Measurements from ENCODE around the gene CDHR3.

CDHR3 gene

DNA sequence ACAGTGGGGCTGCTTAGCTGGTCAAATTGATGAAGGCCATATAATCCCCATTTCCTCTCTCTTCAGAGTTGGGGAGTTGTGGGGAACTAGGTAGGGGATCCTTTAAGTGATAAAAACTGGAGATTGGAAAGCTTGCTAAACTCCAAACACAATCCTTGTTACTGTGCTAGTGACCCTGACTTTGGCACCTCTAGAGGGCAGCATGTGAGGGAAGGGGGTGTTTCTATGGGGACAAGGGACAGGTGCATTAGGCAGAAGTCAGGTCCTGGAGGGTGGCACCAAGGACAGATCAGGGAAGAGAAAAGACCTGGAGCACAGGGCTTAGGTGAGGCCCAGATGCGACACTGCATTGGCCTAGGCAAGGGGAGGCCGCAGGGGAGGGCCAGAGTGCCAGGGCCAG lies 66.9 kb downstream of the CDHR3 start:
- DNase-seq = no peak

DNA sequence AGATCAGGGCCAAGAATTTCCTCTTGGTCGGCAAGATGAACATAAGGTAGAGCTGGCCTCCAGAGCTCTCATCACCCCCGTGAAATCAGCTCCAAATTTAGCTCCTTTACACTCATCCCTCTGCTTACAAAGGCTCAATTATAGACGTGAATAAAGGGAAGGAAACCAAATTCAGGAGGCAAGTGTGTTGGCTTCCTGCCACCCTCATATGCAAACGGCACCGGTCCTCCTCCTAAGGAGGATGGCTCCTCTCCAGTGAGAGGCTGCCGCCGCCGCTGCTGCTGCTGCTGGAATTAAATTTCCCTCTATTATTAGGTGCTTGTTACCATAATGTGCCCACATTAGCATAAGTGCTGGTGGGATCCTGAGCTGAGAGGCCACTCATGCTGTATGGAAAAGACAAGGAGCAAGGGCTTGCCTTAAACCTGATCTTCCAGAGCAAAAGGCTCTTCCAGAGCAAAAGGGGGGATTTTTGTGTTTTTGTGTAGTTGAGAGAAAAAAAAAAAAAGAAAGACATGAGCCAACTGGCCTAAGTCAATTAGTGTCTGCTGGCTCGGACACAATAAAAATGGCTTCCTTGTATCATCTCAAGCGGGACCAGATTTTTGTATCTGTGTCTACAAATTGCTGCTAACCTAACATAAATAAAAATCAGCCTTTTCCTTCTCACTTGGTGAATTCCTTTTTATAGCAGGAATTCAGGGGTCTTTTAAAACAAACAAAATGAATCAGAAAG lies 68.4 kb downstream of the CDHR3 start:
- peak; percentile 55 for DNase-seq

DNA sequence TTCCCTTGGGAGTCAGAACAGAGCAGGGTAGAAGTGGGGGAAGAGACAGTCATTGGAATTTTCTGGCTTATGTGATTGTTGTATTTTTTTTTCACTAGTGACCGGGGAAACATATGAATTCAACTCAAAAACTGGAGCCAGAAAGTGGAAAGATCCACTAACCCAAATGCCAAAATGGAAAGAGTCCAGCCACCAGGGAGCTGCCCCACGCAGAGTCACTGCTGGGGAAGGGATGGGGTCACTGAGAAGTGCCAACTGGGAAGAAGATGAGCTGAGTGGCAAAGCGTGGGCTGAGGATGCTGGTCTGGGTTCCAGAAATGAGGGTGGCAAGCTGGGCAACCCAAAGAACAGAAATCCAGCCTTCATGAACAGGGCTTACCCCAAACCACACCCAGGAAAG lies 69.2 kb downstream of the CDHR3 start:
- no peak for DNase-seq

DNA sequence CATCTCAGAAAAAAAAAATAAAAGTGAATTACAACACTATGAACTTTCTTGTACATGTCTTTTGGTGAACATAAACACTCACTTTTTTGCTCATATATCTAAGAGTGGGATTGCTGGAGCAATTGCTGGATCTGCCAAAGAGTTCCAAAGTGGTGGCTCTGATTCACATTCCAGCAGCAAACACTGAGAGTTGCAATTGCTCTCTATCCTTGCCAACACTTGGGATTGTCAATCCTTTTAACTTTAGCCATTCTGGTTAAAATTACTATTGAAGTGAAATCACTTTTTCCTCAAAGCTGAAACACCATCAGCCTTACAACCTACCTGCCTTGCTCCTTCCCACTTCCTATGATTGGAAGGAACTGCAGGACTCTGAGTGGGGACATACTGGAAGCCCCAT lies 70.7 kb downstream of the CDHR3 start:
- no peak for DNase-seq

DNA sequence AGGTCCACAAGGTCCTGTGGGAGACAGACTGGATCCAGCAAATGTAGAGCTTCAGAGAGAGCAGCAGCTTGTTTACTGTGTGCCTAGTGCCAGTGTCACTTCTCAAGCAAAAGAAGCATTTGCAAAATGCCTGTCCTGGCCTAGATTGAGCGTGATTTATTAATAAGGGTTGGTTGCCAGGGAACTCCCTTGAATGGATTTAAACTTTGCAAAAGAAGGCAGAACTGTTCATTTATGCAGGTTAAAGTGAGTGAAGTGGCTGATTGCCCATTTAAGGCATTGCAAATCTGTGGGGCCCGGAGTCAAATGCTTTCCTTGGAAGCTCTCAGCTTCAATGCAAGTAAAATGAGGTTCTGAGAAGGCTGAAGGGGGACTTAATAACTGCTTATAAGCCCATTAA lies 71.3 kb downstream of the CDHR3 start:
- no peak for DNase-seq

DNA sequence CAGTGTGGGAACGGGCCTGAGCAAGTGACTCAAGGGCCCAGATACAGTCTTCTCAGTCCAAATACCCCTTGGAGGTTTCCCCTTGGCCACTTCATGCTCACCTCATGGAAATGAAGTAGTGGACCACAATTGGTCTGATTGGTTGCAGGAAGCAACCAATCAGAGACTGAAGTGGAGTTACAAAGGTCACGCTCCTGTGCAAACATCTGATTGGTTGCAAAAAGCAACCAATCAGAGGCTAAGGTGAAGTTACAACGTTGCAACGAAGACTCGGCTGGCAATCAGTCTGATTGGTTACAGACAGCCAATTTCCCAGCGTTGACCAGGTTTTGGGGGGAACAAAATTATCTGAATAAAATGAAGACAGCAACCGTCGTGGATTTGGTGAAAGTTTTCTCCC lies 72.5 kb downstream of the CDHR3 start:
- no peak for DNase-seq

DNA sequence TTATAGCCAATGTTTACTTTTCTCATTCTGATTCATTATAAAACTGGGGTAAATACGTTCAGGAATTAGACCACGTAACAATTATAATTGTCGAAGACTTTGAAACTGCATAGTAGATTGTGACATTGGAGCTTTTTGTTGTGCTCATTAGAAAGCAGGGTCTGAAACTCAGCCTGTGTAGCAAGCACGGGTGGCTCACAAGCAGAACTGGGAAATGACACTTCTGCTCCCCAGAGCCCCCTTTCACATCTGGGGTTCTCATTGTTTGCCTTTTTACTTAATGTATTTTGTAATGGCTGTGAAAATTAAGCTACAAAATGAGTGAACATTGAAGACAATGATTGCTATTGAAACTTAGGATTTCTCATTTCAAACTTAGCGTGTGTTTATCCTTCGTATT lies 72.9 kb downstream of the CDHR3 start:
- DNase-seq = no peak

DNA sequence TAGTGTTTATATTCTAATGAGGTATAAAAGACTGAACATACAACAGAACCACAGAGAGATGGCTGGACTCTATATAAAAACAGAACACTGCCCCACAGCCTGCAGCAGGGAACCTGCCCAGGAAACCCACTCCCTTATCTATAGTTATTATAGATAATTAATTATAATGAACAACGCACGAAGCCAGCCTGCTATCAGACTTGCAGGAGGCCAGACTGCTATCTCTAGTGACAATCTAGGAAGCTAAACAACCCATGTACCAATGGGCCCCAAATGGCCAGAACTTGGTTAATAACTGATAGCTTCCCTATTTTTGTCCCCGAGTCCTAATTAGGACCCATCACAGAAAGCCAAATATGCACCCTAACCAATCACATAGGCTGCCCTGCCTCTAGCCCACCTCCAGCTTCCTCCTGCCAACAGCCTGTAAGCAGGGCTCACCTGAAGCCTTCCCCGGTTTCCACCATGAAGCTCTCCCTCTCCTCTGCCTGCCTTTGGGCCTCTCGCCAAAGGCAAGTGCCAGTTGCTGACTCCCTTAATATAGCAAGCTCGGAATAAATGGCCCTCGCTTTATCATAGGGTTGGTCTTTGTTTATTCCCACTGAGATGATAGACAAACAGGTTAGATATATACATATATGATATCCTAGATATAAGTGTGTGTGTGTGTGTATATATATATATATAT lies 74.6 kb downstream of the CDHR3 start:
- no peak for DNase-seq

DNA sequence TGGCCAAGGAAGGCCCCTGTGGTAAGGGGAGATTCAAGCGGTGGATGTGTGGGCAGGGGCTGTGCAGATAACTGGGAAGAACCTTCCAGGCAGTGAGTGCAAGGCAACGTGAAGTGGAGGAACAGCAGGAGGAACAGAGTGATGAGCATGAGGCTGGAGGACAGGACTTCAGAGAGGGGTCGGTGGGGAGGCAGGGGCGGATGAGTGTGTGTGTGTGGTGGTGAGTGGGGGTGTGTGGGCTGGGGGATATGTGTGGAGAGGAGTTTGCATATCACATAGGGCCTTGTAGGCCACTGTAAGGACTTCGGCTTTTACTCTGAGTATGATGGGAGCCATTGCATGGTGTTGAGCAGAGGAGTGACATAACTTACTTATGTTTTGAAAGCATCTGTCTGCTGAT lies 75.2 kb downstream of the CDHR3 start:
- no peak for DNase-seq

DNA sequence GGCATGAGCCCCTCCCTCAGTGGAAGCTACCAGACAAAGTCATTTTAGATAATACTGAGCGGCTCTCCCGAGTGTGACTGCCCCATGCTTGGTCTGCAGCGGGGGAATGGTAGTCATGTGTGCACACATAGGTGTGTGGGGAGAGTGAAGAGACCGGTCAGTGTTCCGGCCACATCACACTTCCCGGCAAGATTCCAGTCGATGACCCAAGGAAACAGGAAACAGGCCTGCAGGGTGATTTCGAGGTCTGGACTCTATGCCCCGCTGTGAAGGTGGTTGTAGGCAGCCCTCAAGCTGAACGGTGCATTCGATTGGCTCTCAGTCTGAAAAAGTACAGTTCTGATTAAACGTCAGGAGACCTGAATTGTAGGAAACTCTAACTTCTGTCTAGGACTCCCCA lies 75.9 kb downstream of the CDHR3 start:
- no peak for DNase-seq

DNA sequence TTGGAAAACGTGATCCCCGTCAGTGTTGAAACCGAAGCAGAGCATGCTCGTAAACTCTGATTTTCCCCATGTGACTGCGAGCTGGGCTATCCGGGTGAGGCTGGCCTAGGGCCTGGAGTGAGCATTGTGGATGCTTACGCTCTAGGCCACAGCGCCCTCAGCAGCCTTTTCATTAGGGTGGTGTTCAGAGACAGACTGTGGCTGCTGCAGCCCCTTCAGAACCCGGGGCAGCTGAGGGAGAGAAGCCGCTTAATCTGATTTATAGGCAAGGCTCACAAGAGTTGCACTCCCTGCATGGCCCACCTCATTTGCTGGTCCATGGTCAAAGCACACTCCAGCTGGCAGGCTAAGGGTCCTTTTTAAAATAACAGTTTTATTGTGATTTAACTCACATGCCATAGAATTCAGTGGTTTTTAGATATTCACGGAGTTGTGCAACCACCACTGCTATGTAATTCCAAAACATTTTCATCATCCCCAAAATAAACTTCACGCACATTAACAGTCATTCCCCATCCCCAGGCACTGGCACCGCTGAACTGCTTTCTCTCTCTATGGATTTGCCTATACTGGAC lies 76.5 kb downstream of the CDHR3 start:
- no peak for DNase-seq

DNA sequence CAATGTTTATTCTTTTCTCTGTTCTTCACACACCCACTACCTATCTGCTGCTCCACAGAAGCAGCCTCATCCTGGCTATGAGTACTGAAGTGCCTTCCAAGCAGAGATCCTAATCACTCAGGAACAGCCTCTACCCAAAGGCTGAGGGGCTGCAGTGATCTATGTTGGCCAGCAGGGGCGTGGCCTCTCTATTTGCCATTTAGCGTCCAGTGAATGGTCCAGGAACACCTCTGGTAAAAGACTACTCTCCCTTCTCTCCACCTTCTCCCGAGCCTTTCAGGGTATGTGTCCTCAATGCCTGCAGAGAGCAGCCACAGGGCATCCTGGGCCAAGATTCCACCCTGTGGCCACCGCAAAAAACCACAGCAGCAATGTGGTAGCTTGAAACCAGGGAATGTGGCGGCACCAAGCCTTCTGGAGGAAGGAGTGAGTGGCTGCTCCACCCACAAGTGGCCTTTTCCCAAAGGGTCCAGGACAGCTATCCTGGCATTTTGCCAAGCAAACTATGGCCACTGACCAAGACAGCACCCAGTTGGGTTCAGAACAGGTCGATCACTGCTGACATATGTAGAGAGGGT lies 78.2 kb downstream of the CDHR3 start:
- DNase-seq = no peak

DNA sequence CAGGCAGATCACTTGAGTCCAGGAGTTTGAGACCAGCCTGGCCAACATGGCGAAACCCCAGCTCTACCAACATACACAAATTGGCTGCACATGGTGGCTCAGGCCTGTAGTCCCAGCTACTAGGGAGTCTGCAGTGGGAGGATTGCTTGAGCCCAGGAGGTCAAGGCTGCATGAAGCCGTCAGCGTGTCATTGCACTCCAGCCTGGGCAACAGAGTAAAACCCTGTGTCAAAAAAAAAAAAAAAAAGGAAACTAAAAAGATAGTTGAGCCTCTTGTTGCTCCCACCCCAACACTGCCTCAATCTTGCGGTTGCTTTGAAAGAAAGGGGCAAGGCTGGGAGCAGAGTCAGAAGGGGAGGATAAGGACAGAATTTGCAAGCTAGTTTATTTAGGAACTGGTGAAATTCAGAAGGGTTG lies 79.1 kb downstream of the CDHR3 start:
- no peak for DNase-seq

DNA sequence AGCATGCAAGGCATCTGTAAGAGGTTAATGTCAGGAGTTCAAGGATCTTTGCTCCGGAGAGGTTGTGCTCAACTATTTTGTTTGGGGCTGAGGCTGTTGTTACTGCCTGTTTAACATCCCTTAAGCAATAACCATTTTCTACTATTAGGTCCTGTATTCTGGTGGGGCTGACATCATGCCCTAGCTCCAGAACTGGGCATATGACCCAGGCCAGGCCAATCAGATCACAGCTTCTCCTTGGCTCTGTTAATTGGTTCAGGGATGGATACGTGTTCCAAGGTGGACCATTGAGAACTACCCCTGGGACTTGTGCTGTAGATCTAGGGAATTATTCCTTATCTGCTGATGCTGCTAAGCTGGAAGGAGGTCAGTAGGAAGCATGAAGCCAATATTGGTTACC lies 82.1 kb downstream of the CDHR3 start:
- no peak for DNase-seq

DNA sequence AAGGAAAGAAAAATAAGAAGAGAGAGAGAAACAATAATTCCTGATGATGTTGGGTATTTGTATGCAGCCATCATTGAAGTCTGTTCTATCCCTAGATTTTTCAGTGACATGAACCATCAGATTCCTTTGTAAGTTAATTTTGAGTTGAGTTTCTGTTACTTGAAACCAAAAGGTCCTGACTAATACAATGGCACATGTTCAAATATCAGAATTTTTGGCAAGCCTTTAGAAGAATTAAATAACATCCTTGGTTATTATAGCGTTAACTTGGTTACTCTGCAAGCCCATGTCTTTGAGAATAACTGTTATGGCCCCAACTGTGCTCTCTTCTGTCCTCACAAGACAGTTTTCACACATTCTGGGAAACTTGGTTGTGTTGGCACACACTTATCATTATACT lies 82.5 kb downstream of the CDHR3 start:
- no peak for DNase-seq

DNA sequence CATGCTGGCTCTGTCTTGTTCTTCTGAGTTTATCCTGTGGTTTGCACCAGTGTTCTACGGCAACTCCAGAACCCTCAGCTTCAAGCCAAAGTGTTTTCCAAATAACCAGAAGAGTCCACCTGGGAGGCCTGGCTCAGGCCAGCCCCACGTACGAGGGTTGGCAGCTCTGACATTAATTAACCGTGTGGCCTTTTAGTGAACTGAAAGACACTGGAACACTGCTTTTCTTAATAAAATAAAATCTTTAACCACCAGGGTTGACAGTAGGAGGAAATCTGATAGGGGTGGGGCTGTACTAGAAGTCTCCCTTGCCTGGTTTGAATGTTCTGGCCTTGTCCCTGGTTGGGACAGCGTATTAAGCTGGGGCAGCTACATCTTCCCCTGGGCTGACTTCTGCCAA lies 84.1 kb downstream of the CDHR3 start:
- no peak for DNase-seq

DNA sequence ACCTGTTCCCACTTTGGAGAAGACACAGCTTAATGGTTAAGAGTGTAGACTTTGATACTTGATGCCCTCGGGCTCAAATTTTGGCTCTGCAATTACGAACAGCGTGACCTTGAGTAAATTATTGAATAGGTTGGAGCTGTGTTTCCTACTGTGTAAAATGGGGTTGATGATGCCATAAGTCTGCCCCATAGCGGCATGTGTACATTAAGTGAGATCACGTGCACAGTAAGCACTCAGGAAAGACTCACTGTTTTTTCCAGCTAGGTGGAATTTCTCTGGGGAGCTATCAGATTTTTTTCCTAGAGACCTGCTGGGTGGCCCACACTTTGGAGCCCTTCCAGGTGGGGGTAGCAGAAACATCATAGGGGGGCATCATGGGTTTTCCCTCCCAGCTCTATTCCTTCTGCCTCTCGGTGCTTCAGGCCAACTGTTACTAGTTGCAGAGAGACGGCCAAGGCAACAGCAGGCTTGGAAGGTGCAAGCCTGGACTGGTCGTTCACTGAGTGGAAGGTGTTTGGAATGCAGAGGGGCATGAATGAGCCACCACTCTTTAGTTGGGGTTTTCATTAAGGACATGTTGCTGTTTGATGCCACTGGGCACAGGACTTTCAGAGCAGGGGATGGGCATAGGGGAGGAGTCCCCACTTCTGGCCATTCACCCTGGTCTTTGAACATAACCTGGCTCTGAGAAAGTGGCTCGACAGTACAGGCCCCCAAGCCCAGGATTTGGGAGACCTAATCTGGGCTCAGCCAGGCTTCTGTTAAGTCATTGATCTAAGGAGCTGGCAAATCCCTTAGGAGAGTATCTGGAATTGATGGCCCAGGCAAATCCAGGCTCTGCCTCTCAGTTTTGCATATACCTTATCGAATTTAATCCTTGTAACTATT lies 85.0 kb downstream of the CDHR3 start:
- no peak for DNase-seq

DNA sequence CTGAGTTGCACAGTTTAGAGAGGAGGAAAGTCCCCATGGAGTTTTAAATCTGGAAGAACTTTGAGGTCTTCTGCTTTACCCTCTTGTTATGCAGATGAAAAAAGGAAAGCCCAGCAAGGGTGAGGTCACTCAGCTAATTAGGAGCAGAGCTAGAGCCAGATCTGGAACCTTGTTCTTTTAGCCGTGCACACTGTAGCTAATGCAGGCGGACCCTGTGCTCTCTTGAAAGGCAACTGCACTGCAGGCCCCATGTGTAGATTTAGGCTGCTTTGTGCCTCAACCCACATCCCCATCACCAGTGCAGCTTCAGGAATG lies 85.6 kb downstream of the CDHR3 start:
- no peak for DNase-seq

DNA sequence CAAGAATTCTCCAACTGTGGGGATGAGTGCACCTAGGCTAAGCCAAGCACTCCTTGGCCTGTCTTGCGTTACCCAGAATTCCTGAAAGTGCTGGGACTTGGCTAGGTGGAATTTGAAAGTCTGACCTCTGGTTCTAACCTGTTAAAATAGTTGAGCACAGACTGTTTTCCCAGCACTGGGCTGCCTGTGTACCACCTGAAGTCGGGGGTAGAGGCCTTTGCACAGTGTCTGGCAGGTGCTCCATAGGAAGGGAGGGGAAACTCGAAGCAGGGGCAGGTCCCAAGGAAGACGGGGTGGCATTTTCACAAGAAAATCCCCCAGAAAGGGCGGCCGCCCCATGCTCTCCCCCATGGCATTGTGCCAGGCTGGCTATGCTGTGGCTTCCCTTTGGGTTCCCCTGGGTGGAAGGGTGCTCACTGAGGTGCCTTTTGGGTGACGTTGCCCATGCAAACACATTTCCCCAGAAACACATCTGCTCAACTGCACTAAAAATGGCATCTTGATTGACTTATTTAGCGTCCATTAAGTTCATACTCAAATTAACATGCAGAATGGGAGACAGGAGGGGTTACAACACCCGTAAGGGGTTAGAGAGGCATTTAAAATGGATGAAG lies 86.2 kb downstream of the CDHR3 start:
- no peak for DNase-seq

DNA sequence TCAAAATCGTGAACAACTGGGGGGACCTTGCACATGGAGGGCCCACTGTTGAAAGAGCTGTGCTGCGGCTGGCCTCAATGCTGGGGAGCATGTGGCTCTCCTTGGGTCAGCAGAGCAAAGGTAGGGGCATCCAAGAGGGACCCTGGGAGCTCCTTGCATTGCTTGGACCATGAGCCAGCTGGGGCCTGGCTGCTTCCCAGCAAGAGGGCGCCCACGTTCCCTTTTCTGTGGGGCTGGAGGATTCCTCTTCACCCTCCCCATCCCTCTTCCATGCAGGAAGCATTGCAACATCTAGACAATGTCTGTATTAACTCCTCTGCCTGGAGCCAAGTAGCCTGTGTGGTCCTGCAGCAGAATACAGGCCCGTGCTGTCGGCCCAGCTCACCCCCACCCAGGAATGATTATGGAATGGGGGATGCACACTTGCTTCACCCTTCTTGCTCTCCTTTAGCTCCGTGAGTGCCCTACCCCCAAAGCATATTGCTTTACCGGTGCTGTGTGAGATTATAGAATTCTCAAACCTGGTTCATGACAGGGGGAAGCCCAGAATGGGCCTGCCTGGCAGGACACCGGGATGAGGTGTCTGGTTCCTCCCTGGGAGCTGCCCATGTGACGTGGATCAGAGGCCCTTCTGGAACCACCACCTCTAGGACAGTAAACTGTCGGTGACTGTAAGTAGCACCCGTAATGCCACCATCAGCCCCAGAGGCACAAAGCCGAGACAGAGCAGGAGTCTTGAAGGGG lies 87.1 kb downstream of the CDHR3 start:
- DNase-seq = no peak

DNA sequence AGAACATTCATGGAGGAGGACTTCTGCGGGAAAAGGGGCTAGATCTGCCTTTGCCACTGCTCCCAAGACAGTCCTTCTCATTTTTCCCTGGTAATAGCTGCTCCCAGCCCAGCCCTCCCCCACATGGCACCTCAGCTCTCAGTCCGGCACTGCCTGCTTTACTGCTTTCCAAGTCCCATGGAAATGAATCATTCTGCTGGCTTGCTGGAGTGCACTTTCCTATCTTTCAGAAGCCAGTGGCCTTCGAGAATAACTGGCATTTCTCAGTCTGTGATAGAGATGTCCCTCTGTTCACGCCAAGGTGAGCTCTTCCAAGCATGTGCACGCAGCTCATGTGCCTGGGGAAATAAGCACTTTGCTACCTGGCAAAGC lies 87.7 kb downstream of the CDHR3 start:
- no peak for DNase-seq

DNA sequence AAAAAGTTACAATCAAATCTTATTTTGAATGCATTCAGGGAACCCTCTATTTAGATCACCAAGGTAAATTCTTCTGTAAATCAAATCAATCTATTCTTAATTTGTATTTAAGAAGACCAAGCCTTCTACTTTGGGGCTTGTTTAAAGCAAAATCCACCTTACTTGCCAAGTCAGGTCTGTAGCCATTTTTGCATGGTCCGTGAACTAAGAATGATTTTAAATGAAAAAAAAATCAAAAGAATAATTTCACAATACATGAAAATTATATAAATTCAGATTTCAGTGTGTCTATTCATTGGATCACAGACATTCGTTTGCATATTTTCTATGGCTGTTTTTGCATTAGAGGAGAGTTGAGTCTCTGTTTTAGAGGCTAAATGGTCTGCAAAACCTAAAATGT lies 89.6 kb downstream of the CDHR3 start:
- no peak for DNase-seq
